ENCODE measurements around the gene PDLIM1.

Gene PDLIM1

GRCh38 chr10:95287281-95287680 is 3.5 kb downstream of the PDLIM1 start:
- DNase-seq, result no peak

DNA sequence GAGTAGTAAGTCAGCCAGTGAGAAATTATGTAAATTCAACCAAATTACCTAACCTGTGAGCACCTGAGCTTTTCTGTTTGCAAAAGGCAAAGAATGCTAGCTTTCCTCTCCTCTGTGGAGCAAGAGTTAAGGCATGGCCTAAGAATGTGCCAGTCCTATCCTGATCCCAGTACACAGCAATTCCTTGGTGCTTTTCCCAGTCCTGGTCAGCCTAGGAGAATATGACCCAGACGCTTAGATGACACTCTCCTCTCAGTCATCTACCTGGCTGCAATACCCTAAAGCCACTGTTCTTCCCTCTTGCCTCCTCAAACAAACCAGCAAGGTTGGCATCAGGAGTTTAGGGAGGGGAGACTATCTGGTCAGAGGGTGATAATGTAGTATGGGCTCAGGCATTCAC is 4.1 kb downstream of the PDLIM1 start:
- DNase-seq, result no peak

- no peak for DNase-seq
Measured at GRCh38 chr10:95285556-95285955, 5.2 kb downstream of the PDLIM1 start.

- no peak for DNase-seq
Measured at GRCh38 chr10:95284807-95285206, 6.0 kb downstream of the PDLIM1 start.

DNA sequence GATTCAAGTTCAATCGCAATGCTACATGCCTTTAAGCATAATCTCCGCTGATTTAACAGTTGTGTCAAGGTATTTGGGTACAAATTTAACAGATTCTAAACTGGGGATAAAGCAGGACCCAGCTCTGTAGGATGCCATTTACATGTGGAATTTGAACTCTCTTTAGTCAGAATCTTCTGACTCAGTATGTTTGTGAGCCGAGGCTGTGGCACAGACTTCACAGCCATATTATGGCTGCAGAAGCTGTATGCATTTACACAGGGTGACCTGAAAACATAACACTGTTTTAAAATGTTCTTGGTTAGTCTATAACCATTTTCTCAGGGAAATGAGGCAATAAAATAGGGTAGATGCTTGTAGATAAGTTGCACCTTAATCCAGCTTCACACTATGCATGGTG is 8.7 kb downstream of the PDLIM1 start:
- no peak for DNase-seq

DNA sequence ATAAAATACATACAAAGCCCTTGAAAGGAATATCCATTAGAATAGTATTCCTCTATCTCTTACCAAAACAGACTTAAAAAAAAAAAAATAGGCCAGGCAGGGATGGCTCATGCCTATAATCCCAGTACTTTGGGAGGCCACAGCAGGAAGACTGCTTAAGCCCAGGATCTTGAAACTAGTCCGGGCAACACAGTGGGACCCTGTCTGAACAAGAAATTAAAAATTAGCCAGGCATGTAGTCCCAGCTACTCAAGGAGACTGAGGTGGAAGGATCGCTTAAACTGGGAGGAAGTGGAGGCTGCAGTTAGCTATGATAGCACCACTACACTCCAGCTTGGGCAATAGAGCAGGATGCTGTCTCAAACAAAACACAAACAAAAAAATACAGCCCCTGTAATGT is 9.6 kb downstream of the PDLIM1 start:
- no peak for DNase-seq

DNA sequence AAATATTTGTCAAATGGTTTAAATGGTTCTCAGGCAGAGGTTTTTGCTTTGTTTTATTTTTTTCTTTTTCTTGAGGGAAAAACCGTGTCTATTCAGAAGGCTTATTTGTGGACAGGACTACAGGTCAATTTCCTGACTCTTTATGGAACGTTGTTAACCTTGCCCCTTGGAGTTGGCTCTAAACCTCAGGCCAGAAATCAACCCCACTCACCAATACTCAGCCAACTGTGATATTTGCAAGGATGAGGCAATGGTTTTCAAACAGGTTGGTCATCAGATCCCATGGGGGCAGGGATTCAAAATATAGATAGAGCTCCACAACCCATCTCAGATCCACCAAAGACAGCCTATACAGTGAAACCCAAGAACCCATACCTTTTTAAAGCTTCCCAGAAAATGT is 10.2 kb downstream of the PDLIM1 start:
- DNase-seq, result no peak

GRCh38 chr10:95279042-95279820 is 11.6 kb downstream of the PDLIM1 start:
- no peak for DNase-seq

DNA sequence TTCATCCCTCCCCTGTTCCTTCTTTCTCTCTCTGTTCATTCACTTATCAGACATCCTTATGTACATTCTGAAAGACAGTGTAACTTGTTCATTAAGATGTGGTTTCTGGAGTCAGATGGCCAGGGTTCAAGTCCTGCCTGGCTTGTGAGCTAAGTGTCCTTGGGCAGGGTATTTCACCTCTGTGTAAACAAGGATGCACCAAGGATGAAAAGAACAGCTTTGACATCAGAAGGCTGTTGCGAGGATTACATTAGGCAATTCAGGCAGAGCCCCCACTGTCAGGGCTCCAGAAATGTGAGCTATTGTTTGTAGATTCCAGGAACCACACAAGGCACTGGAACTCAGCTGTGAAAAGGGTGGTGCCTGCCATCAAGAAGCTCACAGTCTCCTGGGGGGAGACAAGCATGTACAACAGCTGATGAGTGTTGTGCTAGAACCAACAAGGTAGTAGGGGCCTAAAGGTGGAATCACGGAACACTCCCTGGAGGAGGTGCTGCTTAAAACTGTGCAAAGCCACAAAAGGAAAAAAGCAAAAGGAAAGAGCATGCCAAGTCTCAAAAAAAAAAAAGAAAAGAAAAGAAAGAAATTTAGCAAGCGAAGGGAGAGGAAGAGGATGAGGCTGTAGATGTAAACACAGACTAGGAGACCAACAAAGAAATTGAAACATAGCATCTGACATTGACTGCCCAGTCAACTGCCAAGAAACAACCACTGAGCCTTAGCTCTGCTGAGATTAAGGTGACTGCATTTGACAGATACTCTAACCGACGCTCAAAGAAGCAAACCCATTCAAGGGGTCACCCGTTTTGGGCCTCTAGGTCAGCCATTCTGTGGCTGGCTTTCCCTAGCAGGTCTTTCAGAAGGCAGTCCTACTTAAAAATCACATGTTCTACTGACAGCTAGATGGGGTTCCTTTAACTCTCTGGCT is 12.5 kb downstream of the PDLIM1 start:
- no peak for DNase-seq

DNA sequence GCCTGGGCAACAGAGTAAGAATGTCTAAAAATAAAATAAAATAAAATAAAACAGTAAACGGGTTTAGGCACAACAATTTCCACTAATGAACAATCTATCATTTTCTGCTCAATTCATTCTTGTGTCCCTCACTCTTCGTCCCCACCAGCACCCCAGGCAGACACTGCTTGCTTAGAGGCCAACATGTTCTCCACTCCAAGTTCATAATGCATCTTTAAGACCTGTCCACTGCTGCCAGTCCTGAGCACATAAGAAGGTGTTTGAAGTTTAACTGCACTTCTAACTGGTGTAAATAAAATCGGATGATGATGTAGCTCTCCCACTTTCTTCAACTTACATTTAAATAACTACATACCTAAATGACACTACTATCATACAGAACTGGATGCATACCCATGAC is 13.2 kb downstream of the PDLIM1 start:
- DNase-seq, result no peak

DNA sequence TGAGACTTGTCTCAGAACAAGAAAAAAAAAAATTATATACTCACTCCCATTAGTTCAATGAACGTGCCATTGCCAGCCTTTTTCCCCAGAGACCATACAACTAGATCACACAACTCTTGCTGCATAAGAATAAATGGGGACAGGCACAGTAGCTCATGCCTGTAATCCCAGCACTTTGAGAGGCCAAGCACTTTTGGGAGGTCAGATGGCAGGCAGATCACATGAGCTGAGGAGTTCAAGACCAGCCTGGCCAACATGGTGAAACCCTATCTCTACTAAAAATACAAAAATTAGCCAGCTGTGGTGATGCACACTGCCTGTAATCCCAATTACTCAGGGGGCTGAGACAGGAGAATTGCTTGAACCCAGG is 13.6 kb downstream of the PDLIM1 start:
- no peak for DNase-seq

DNA sequence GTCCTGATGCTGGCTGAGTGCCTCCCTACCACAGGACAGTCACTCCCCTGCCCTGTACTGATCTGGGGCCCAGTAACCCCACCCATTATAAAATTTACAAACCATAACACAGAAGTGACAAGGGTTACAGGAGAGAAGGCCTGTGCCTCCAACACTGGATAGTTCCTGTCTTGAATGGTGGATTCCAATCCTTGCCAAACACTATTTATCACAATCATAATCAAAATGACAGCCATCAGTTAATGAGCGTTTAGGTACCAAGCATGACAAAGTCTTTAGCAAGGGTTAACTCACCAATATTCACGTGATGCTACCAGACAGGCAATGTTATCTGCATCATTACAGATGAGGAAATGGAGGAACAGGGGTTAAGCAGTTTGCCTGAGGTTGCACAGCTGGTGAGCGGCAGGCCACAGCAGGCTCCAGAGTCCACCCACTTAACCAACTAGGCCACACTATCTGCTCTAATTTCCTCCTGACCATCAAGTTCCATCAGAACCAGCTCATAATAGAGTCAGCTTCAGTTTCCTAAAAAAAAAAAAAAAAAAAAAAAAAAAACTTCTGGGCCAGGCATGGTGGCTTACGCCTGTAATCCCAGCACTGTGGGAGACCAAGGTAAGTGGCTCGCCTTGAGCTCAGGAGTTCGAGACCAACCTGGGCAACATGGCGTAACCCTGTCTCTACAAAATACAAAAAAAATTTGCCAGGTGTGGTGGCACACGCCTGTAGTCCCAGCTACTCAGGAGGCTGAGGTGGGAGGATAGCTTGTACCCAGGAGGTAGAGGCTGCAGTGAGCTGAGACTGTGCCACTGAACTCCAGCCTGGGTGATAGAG is 14.2 kb downstream of the PDLIM1 start:
- no peak for DNase-seq

GRCh38 chr10:95275726-95276366 is 15.0 kb downstream of the PDLIM1 start:
- no peak for DNase-seq

DNA sequence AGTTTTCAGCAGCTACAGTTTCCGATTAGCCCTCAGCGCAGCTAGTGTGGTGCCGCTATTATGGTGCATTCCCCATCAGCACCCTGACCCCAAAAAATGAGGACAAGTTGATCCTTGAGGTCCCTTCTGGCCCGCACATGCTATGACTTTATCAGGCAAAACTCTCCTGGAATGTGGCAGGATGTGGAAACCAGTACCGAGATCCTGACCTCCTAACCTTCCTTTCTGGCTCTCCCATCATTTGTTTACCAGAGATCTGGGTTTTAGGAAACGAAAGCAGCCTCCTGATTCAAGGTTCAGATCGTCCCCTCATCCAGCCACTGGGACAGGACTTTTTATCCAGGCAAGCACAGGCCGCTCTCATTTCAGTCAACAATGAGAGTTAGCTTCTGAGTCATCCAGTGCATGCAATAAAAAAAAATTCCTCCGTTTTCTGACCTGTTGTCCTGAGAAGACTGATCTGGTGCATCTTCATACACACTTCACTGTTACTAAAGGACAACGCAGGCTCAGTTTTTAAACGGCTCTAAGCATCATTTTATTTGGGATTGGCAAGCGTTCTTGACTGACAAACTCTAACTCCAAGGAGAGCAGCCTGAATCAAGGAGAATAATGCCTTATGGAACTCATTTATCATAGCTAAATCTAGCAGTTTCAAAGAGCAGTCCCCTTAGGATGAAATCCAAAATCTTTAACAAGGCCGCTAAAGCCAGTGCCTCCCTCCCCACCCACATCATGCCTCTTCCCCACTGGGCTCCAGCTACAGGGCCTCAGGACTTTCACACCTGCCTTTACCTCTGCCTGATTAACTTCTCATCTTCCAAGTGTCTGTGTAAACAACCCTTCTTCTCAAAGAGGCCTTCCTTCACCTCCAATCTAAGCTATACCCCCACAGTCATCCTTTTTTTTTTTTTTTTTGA is 17.1 kb downstream of the PDLIM1 start:
- DNase-seq, result no peak

DNA sequence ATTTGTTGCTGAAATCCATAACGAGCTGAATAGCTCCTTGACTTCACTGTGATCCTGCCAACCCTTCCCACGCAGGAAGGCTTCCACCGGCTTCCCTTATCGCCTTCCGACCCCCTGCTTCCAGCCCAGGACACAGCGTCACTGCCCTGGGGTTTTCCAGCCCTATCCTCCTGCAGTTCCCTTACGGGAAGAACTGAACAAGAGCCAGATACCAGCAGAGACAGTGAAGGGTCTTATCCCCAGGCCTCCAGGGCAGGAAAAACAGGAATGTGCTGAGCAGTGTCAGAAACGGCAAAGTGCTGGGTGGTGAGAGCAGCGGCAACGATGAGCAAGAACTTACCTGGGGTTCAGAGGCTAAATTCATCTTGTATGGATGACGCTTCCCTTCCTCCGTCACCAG is 22.4 kb downstream of the PDLIM1 start:
- DNase-seq, result no peak

- no peak for DNase-seq
Measured at GRCh38 chr10:95267251-95267650, 23.6 kb downstream of the PDLIM1 start.

- DNase-seq, result no peak
Measured at GRCh38 chr10:95266674-95267095, 24.1 kb downstream of the PDLIM1 start.

- no peak for DNase-seq
Measured at GRCh38 chr10:95265572-95265971, 25.2 kb downstream of the PDLIM1 start.

GRCh38 chr10:95264227-95265051 is 26.4 kb downstream of the PDLIM1 start:
- DNase-seq, result no peak

DNA sequence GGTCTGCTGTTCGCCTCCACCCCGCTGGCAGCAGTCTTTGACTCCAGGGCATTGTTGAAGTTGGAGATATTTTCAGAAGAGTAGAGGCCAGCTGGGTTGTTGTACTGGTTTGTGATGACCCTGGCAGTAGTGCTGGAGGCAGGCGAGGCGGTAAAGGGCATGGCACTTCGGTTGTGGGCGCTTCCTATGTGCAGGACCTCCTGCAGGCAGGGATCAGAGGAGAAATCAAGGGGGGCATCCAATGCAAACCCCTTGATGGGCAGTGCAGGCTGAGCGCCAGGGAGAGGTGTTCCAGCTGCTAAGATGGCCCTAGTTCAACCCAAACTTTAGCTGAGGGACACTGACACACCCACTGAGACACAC is 27.0 kb downstream of the PDLIM1 start:
- no peak for DNase-seq
